ENCODE data around the gene DEFB131B. TPM values are rescaled to one million over a fixed set of nuclear protein-coding genes. Genes with fewer than 3 reads are reported as not detected.

DEFB131B gene
- total RNA-seq, 1 donor from 2014 or later = not detected

- TF ChIP-seq CTCF (IDR thresholded peaks at IDR 0.05; ENCODE audit: insufficient read depth, low read length, severe bottlenecking) = no peak
- Histone ChIP-seq H3K27me3 (ENCODE audit: control insufficient read depth, insufficient read depth, low read length) (no peaks in the 10 kb centered on the region), H3K4me3 (ENCODE audit: low read depth, low read length) (peak within 1 kb of the TSS; percentile 93), H3K36me3 (ENCODE audit: control insufficient read depth, insufficient read depth, low read length) (peaks cover 1% of the 10 kb centered on the region)
- DNase-seq (ENCODE audit: low read depth) (peak; percentile 83), FAIRE-seq (no peak)
Measured at GRCh38 chr11:71927820-71928736, 49.8 kb downstream of the DEFB131B start, which contains the start of gene XNDC1N. TSS of gene XNDC1N (minus strand) at chr11:71928594. CDS start at chr11:71923353, 5,241 bp downstream.

GRCh38 chr11:71928737-71929443, 50.6 kb downstream of the DEFB131B start, which contains the start of gene RNF121:
TSS of gene RNF121 (plus strand) at chr11:71929046. CDS start at chr11:71929062, 16 bp downstream.
- Histone ChIP-seq H3K36me3 (ENCODE audit: control insufficient read depth, insufficient read depth, low read length) (peaks cover 1% of the 10 kb centered on the region), H3K4me3 (ENCODE audit: low read depth, low read length) (peak within 1 kb of the TSS; percentile 93), H3K27me3 (ENCODE audit: control insufficient read depth, insufficient read depth, low read length) (no peaks in the 10 kb centered on the region)
- no peak for TF ChIP-seq CTCF (IDR thresholded peaks at IDR 0.05; ENCODE audit: insufficient read depth, low read length, severe bottlenecking)
- DNase-seq (ENCODE audit: low read depth) = peak; percentile 89
- FAIRE-seq = no peak

GRCh38 chr11:71929491-71929890, 51.2 kb downstream of the DEFB131B start:
- DNase-seq (ENCODE audit: low read depth) (no peak), FAIRE-seq (no peak)
- no peak for TF ChIP-seq CTCF (IDR thresholded peaks at IDR 0.05; ENCODE audit: insufficient read depth, low read length, severe bottlenecking)
- Histone ChIP-seq H3K36me3 (ENCODE audit: control insufficient read depth, insufficient read depth, low read length) (peaks cover 1% of the 10 kb centered on the region), H3K27me3 (ENCODE audit: control insufficient read depth, insufficient read depth, low read length) (no peaks in the 10 kb centered on the region), H3K4me3 (ENCODE audit: low read depth, low read length) (peak overlapping the region; percentile 93)

GRCh38 chr11:71930556-71931244, 52.4 kb downstream of the DEFB131B start:
- TF ChIP-seq CTCF (IDR thresholded peaks at IDR 0.05; ENCODE audit: insufficient read depth, low read length, severe bottlenecking) = no peak
- DNase-seq (ENCODE audit: low read depth) (no peak), FAIRE-seq (no peak)
- Histone ChIP-seq H3K27me3 (ENCODE audit: control insufficient read depth, insufficient read depth, low read length) (no peaks in the 10 kb centered on the region), H3K4me3 (ENCODE audit: low read depth, low read length) (no peak overlapping the region), H3K36me3 (ENCODE audit: control insufficient read depth, insufficient read depth, low read length) (peaks cover 1% of the 10 kb centered on the region)

- no peak for TF ChIP-seq CTCF (IDR thresholded peaks at IDR 0.05; ENCODE audit: insufficient read depth, low read length, severe bottlenecking)
- H3K27me3 ChIP-seq (ENCODE audit: control insufficient read depth, insufficient read depth, low read length) = no peaks in the 10 kb centered on the region
- peaks cover 1% of the 10 kb centered on the region for H3K36me3 ChIP-seq (ENCODE audit: control insufficient read depth, insufficient read depth, low read length)
- FAIRE-seq (no peak), DNase-seq (ENCODE audit: low read depth) (no peak)
- H3K4me3 ChIP-seq (ENCODE audit: low read depth, low read length) = no peak overlapping the region
Measured at GRCh38 chr11:71931245-71931602, 53.0 kb downstream of the DEFB131B start.

Data from bronchial epithelial cell (primary cell).